ENCODE measurements around the gene ITGB4.

GRCh38 chr17:75779987-75780889 lies 59.0 kb downstream of the ITGB4 start:
- TF ChIP-seq MAX (IDR thresholded peaks at IDR 0.05; ENCODE audit: low read depth, low read length) = no peak
- no peak for TF ChIP-seq ZBTB11 (CRISPR knock-in tag; IDR thresholded peaks at IDR 0.05)
- TF ChIP-seq CTCF (IDR thresholded peaks at IDR 0.05 in 2 of 3, conservative IDR thresholded peaks at IDR 0.05 in 1 of 3; ENCODE audit: control insufficient read depth in 2 of 3, extremely low read depth in 1 of 3, insufficient read depth in 1 of 3, low read depth in 3 of 3, low read length in 3 of 3) = no peak
- no peak for TF ChIP-seq ZSCAN29 (IDR thresholded peaks at IDR 0.05)
- TF ChIP-seq SIN3A (IDR thresholded peaks at IDR 0.05; ENCODE audit: low read depth, low read length) = no peak
- no peak for TF ChIP-seq SIX5 (IDR thresholded peaks at IDR 0.05; ENCODE audit: low read depth, low read length, severe bottlenecking)
- no peak for TF ChIP-seq KDM1A (IDR thresholded peaks at IDR 0.05; ENCODE audit: borderline replicate concordance)
- no peak for TF ChIP-seq POLR2A (IDR thresholded peaks at IDR 0.05; ENCODE audit: low read depth, low read length)
- no peak for TF ChIP-seq USF2 (IDR thresholded peaks at IDR 0.05; ENCODE audit: borderline replicate concordance, low read depth, low read length)
- no peak for TF ChIP-seq DPF2 (IDR thresholded peaks at IDR 0.05)
- no peak for TF ChIP-seq ZBED1 (IDR thresholded peaks at IDR 0.05; ENCODE audit: borderline replicate concordance)
- no peak; the same call in 1 of the 2 replicates for TF ChIP-seq ZBTB4 (CRISPR knock-in tag; IDR thresholded peaks at IDR 0.05)
- no peak for TF ChIP-seq POLR2AphosphoS5 (IDR thresholded peaks at IDR 0.05; ENCODE audit: low read length)
- no peak for TF ChIP-seq SRF (IDR thresholded peaks at IDR 0.05; ENCODE audit: low read depth in 2 of 2, low read length in 2 of 2)
